ENCODE results near the gene TIMM17A.

Gene TIMM17A

DNA sequence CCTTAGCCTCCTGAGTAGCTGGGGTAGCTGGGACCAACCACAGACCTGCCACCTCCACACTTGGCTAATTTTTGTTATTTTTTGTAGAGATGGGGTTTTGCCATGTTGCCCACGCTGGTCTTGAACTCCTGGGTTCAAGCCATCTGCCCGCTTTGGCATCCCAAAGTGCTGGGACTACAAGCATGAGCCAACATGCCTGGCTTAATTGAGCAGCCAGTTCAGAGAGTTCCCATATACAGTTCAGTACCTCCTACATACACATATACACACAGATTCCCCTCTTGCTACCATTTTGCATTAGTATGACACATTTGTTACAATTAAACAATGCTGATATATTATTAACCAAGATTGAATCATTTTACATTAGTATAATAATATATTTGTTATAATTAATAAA is 30.1 kb downstream of the TIMM17A start:
- DNase-seq, result no peak

DNA sequence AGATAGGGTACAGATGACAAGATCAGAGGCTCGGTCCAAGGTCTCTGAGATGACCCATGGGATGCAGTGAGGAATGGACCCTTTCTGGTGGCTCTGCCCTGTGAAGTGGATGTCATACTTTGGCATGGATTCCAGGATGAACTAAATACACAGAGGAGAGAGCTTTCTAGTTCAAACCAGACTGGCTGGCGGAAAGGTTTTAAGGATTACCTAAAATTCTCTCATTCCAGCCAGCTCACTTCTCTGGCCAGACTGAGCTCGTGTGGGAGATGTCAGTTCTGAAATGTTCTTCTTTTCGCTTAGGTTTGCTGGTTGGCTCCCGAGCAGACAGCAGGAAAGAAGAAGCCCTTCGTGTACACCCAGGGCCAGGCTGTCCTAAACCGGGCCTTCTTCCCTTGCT is 33.3 kb downstream of the TIMM17A start:
- no peak for DNase-seq

DNA sequence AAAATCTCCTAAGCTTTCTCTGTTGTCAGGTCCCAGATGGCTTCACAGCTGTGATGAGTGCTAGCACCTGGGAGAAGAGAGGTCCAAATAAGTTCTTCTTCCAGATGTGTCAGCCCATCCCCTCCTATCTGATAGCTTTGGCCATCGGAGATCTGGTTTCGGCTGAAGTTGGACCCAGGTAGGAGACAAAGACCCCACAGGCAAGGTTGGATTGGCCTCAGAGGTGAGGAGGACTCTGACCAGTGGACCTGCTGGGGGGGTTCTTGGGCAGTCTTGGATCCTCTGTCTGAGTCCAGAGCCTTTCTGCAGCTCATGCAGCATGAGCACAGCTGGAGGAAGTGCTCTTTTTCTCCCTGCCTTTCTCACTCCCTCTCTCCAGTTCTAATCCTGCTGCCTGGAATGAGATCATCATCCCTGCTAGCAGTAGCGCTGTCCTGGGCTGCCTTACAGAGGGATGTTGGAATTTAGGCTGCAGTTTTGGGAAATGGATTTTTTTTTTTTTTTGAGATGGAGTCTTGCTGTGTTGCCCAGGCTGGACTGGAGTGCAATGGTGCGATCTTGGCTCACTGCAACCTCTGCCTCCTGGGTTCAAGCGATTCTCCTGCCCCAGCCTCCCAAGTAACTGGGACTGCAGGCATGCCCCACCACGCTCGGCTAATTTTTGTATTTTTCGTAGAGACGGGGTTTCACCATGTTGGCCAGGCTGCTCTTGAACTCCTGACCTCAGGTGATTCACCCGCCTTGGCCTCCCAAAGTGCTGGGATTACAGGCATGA is 34.2 kb downstream of the TIMM17A start:
- DNase-seq, result no peak

DNA sequence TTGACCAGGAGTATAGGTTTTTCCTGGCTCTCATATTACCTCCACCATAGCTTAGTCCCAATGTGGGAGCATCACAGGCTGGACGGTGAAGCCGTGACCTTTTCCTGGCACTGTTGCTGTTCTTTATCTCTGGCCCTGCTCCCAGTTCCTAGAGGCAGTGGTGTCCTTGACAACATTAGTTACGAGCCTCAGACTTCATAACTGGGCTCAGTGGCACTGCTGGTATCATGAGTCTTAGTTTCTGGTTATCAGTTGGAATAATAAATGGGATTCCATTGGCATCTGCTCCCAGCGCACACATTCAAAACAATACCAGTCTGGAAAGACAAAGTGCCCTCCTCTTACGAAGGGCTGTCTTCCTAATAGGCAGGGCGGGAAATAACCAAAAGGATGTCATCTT is 35.1 kb downstream of the TIMM17A start:
- no peak for DNase-seq

DNA sequence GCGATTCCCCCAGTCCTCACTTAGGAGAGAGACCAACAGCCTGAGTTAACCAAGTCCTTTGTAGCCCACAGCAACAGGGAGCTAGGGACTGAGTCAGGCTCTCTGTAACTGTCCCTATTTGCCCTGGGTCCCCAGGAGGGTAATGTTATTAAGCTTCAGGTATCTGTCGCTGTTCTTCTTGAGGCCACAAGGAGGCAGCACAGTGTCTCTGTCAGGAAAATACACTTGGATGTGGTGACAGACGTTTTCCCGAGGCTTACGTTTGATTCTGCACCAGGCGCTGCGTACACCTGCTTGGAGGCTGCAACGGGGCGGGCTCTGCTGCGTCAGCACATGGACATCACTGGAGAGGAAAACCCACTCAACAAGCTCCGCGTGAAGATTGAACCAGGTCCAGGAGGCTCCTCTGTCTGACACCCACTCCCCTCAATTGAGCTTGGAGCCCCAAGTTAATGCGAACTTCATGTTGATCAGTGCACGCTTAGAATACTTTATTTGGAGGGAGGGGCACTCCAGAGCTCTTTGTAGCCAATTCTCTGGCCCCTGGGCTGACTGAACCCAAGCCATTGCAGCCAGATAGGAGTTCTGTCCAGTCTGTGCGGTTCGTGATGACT is 44.4 kb downstream of the TIMM17A start:
- DNase-seq, result peak; percentile 78

DNA sequence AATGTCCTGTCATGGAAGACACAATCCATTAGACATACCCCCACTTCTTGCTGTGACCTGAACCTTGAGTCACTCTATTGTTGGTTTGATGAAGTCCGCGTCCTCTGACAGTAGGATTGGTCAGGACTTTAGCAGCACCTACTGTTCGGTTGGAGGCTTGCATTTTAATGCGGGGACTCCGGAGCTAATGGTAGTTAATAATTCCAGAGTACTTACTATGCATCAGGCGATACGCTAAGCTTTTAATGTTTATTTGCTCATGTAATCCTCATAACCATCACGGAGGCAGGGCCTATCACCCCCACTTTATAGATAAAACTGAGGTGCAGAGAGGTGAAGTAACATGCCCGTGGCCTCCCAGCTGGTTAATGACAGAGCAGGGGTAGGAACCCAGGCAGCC is 47.2 kb downstream of the TIMM17A start:
- DNase-seq, result no peak

DNA sequence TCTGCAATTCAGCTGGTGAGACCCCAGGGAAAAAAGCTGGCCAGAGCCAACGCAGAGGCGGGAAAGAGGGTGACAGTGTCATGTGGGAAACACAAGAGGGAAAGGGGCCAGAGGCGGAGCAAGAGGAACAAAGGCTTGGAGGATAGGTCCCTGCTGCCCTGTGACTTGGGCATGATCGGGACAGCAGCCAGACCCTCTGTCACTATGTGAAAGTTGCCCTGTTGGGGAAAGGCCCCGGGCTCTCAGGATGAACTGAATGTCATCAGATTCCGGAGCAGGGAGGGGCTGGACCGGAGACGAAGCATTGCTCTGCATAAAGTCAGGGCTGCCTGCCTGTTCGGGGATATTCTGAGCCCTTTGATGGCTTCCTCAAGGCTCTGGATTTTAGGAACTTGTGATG is 49.4 kb downstream of the TIMM17A start:
- DNase-seq, result no peak

DNA sequence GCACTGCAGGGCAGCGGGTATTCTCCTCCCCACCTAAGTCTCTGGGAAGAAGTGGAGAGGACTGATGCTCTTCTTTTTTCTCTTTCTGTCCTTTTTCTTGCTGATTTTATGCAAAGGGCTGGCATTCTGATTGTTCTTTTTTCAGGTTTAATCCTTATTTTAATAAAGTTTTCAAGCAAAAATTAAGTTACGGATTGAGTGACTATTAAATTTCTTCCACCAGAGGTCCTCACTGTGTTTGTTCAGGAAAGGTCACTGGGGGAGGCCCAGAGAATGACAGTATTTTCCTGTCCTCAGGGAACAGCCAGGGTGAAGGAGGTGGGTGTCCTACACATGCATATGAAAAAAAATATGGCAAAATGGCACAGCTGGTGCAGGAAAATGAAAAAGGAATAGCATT is 50.7 kb downstream of the TIMM17A start:
- peak; percentile 28 for DNase-seq

DNA sequence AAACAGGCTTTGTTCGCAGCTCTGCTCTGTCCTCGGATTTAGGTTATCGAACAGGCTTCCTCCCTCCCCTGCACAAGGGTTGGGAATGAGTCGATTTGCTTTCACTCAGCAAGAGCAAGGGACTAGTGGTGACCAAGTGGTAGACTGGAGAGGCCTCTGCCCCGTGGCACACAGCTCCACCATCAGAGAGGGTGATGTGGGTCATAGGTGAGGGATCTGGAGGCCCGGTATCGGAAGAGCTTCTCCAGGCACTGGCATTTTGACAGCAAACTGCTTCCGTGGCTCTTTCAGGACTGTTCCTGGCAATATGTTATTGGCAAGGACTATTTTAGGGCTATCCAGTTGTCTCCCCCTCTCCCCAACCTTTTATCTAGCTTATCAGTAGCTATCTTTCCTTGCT is 52.0 kb downstream of the TIMM17A start:
- DNase-seq, result no peak

DNA sequence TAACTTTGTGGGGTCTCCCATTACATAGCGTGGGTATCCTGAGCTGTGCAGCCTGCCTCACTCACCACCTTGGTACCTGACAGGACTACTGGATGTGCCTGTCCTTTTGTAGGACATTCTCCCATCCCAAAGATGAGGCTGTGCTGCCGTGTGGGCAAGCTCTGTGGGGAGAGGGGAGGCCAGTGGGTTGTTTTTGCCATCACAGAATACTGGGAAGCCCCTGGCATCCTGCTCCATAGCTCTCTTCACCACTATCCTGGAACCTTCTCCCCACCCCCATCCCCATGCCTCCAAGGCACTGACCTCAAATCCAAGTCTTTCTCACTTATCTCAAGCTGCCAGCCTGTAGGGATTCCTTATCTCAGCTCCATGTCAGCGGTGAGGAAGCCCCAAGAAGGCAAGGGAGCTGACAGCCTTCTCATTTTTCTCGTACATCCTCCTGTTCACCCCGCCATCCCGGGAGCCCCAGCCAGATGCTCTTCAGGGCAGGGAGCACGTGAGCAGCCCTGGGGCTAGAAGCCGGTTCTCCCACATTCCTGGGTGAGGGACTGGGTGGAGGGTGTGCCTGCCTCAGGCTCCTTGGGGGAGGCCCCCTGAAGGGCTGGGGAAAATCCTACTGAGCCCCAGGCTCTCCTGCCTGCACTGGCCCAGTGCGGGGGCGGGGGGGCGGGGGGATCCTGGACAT is 52.6 kb downstream of the TIMM17A start:
- DNase-seq, result peak; percentile 55

DNA sequence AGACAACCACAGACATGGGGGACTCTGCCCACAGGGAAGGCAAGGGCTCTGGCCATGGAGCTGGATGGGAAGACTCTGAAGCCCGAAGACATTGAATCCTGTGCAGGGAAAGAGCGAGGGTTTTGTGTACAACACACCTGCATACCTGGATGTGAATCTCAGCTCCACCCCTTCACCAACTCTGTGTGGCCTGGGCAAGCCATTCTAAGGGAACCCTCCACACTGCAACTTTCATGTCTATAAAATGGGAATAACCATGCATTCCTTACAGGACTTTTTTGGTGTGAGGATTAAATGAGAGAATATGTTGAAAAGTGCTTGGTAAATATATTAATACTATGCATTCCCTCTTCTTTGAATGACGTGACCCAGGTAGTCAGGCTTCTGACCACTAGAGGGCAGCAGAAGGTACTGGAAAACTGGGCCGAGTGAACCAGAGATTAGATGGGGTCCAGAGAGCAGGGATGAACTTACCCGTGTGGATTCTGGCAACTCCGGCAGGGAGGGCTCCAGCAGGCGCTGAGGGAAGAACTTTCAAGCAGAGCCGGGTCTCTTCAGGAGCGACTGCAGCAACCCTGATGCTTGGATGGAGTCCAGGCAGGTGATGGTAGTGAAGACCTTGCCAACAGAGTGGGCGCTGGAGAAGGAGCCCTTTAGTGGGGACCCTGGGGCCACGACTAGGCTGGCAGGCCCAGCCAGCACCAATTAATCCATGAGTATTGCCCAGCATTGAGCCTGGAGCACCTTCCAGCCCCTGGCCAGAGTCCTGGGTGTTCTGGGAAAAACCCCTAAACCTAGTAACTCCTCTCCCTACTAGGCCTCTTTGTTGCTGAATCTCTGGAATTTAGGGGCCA is 54.2 kb downstream of the TIMM17A start:
- peak; percentile 83 for DNase-seq

DNA sequence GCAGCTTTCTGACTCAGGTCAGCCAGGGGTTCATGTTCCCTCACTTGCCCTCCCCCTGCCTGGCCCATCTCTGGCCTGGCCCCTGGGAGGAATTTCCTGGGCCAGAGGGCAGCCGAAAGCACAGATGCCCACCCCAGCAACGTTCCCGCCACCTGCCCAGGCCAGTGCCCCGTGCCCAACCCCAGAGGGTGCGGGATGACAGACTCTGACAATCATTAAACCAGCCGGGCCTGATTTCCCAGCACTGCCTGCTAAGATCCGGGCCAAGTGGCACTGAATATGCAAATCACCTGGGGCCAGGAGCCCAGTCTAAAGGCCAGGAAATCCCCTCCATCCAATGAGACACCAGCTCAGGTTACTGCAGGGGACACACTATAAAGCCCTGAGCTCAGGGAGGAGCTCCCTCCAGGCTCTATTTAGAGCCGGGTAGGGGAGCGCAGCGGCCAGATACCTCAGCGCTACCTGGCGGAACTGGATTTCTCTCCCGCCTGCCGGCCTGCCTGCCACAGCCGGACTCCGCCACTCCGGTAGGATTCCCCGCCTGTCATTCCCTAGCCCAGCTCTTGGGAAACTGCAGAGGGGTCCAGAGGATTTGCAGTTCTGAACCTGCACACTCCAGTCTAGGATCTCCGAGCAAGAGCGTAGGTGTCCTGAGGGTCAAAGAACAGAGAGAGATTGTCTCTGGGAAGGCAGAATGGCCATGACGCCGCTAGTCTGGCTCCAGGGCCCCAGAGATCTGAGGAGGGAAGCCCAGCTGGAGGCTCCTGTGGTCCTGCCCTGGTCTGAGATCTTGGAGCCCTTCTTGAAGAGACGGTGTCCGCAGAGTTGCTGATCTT is 55.1 kb downstream of the TIMM17A start, which contains the start of gene ELF3:
TSS of gene ELF3 (plus strand) at position 408 of the 836 bp plus-strand sequence. CDS start 550 bp downstream, outside the sequence.
- DNase-seq, result no peak

DNA sequence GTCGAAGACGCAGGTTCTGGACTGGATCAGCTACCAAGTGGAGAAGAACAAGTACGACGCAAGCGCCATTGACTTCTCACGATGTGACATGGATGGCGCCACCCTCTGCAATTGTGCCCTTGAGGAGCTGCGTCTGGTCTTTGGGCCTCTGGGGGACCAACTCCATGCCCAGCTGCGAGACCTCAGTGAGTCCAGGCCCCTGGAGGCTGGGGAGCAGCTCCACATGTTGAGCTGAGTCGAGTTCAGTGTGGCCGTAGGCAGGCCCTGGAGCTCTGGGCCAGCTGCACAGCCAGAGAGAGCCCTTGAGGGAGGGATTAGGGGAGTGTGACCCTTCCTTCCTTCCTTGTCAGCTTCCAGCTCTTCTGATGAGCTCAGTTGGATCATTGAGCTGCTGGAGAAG is 56.7 kb downstream of the TIMM17A start:
- no peak for DNase-seq

DNA sequence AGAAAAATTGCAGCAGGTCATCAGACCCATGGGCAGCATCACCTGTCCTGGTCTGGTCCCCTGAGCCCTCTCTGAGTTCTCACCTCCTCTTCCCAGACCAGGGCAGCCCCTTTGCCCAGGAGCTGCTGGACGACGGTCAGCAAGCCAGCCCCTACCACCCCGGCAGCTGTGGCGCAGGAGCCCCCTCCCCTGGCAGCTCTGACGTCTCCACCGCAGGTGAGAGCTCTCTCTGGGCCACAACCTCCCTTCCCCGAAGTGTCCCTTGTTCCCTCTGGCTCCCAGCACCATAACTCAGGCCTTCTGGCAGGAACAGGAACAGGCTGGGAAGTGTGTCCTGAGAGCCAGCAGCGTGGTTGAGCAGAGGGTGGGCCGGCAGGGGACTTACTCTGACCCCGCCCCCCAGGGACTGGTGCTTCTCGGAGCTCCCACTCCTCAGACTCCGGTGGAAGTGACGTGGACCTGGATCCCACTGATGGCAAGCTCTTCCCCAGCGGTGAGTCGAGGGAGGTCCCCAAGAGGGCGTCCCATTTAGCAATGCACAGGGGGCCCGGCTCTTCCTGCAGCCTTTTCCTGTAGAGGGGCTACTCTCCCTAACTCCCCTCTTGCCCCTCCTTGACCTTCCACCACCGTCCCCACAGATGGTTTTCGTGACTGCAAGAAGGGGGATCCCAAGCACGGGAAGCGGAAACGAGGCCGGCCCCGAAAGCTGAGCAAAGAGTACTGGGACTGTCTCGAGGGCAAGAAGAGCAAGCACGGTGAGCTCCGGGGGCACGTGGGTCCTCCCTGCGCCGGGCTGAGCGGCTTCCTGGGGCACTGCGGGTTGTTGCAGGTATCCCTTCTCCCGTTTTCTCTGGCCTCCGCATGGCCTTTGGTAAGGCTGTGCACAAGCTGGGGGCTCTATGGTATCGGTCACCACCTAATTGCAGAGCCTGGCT is 57.5 kb downstream of the TIMM17A start:
- DNase-seq, result no peak

DNA sequence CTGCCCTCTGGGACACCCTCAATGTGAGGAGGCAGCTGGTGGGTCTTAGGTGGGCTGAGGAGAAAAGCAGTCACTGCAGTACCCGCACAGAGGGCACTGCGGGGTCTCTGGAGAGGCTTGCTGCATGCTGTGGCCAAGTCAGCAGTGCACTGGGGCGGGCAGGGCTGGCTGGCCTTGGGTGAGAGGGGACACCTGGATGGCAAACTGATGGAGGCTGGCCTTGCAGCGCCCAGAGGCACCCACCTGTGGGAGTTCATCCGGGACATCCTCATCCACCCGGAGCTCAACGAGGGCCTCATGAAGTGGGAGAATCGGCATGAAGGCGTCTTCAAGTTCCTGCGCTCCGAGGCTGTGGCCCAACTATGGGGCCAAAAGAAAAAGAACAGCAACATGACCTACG is 58.3 kb downstream of the TIMM17A start:
- DNase-seq, result no peak

DNA sequence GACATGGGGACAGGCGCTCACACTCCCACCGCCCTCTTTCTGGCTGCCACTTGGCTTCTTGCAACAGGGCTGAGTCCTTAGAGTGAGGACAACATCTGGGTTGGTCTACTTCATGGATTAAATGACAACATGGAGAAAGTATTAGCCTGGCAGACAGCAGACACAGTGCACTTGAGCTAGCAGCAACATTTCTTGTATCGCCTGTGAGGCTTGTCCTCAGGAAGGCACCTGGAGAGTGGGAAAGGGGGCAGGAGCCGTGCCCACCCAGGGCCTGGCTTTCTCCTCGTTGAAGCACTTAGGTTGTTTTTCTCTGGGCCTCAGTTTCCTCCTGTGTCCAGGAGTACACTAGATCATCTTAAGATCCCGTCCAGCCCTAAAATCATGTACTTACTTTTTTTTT is 58.8 kb downstream of the TIMM17A start:
- DNase-seq, result no peak

DNA sequence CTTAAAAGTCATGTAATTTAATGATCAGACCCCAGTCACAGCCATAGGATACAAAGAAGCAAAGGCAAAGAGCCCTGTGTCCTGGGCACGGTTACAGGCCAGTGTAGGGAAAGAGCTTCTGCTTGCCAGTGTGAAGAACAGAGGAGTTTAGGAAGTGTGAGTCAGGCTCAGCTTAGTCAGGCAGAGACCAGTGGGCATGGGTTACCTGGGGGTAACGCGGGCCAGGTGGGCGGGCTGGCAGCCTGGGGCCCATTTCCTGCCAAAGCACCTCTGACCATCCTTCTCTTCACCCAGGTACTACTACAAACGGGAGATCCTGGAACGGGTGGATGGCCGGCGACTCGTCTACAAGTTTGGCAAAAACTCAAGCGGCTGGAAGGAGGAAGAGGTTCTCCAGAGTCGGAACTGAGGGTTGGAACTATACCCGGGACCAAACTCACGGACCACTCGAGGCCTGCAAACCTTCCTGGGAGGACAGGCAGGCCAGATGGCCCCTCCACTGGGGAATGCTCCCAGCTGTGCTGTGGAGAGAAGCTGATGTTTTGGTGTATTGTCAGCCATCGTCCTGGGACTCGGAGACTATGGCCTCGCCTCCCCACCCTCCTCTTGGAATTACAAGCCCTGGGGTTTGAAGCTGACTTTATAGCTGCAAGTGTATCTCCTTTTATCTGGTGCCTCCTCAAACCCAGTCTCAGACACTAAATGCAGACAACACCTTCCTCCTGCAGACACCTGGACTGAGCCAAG is 59.8 kb downstream of the TIMM17A start:
- DNase-seq, result no peak

DNA sequence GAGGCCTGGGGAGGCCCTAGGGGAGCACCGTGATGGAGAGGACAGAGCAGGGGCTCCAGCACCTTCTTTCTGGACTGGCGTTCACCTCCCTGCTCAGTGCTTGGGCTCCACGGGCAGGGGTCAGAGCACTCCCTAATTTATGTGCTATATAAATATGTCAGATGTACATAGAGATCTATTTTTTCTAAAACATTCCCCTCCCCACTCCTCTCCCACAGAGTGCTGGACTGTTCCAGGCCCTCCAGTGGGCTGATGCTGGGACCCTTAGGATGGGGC is 60.3 kb downstream of the TIMM17A start:
- no peak for DNase-seq

DNA sequence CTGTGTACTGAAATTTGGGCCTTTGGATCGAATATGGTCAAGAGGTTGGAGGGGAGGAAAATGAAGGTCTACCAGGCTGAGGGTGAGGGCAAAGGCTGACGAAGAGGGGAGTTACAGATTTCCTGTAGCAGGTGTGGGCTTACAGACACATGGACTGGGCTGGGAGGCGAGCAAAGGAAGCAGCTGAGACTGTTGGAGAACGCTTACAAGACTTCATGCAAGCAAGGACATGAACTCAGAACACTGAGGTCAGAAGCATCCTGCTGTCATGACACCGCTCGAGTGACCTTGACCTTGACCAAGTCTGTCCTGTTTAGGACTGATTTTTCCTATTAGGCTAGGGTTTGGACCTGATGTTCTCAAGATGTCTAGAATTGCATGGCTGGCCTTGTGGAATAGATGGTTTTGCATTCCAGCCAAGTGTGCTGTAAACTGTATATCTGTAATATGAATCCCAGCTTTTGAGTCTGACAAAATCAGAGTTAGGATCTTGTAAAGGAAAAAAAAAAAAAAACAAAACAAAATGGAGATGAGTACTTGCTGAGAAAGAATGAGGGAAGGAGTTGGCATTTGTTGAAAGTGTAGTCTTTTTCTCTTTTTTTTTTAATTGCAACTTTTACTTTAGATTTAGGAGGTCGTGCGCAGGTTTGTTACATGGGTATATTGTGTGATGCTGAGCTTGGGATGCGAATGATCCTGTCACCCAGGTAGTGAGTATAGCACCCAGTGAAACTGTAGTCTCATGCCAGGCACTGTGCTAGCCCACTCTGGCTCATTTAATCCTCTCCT is 60.9 kb downstream of the TIMM17A start:
- no peak for DNase-seq
